Measurements from ENCODE around the gene TRIM63. TPM values are rescaled to one million over a fixed set of nuclear protein-coding genes. Genes with fewer than 3 reads are reported as not detected.

The TRIM63 gene
- polyA plus RNA-seq, 1 of the 3 experiments (the other 2 are of a cell fraction): not detected

DNA sequence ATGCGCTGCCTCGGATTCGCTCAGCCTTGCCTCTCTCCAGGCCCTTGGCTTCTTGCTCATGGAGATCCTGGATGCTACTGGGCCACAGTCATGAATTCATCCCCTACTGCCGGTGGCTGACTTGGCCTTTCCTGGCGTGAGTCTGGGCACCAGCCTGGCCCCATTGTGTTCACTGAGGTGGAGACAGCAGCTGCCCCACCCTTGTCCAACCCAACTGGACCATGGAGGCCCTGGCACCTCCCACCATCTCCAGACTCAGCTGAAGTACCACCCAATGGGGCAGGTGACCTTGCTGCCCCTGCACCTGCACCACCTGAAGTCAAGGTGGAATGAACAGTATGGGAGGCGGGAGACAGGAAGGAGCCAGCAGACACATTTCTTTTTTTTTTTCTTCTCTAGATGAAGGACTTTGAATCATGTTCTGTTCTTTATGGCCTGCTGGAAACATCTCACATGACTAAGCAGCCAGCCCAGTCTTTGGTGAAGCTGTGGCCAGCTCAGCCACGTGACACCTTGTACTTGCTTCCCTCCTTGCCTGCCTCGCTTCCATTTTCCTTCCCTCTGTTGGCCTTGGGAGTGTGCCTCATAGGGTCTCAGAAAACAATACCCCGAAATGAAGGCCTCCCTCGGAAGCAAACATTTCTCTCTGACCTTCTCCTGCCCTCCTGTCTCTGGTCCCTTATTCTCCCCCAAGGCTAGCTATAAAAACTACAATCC, 17.7 kb downstream of the TRIM63 start:
- H3K27me3 ChIP-seq (ENCODE audit: insufficient read depth): peaks cover 73% of the 10 kb centered on the region
- no peak overlapping the region for H2AFZ ChIP-seq (ENCODE audit: low read depth)
- no peak overlapping the region for H3K9ac ChIP-seq
- no peaks in the 10 kb centered on the region for H3K9me3 ChIP-seq
- WGBS (ENCODE audit: low lambda C conversion rate): 58% methylated on average over 6 of the region's 10 CpGs
- no peaks in the 10 kb centered on the region for H3K36me3 ChIP-seq (replicated peaks in 1 of 2; ENCODE audit: control insufficient read depth in 1 of 2, insufficient read depth in 2 of 2, low read length in 1 of 2)
- no peaks in the 10 kb centered on the region for H3K79me2 ChIP-seq (ENCODE audit: insufficient read depth)
- H3K27ac ChIP-seq (ENCODE audit: low read depth in 2 of 2, low read length in 1 of 2): no peak overlapping the region
- CTCF ChIA-PET: interaction anchor here (1.4 kb wide), 1 partner anchor 95 kb away, joined by 4 read pairs; no protein-coding TSS in a partner anchor
- no peaks in the 10 kb centered on the region for H3F3A ChIP-seq (replicated peaks; ENCODE audit: insufficient read depth)
- POLR2A ChIA-PET: no interaction called here
- no peaks in the 10 kb centered on the region; a peak in 1 of 4 replicates for H3K4me1 ChIP-seq (ENCODE audit: control insufficient read depth in 1 of 2, insufficient read depth in 2 of 2, low read depth in 1 of 2, low read length in 1 of 2)
- H3K4me2 ChIP-seq: no peak overlapping the region
- no peak overlapping the region for H3K4me3 ChIP-seq (ENCODE audit: low read depth in 2 of 2, low read length in 1 of 2)
- no peaks in the 10 kb centered on the region for H4K20me1 ChIP-seq (ENCODE audit: insufficient read depth)
- DNase-seq: no peak
- no peaks in the 10 kb centered on the region for H3K9me2 ChIP-seq
- TF ChIP-seq EP300 (IDR thresholded peaks at IDR 0.05; ENCODE audit: borderline replicate concordance in 1 of 2, low read depth in 1 of 2, low read length in 1 of 2) (no peak), TAF1 (IDR thresholded peaks at IDR 0.05; ENCODE audit: borderline replicate concordance, low read depth, low read length) (no peak), FOSL2 (IDR thresholded peaks at IDR 0.05; ENCODE audit: borderline replicate concordance, low read depth) (no peak), MXI1 (IDR thresholded peaks at IDR 0.05; ENCODE audit: low read depth, low read length) (no peak), NRF1 (IDR thresholded peaks at IDR 0.05; ENCODE audit: low read depth, low read length) (no peak), EZH2phosphoT487 (IDR thresholded peaks at IDR 0.05; ENCODE audit: borderline replicate concordance, low read depth) (no peak), RCOR1 (IDR thresholded peaks at IDR 0.05; ENCODE audit: low read length) (no peak), SMC3 (IDR thresholded peaks at IDR 0.05; ENCODE audit: low read depth, low read length) (no peak), YY1 (IDR thresholded peaks at IDR 0.05; ENCODE audit: low read depth) (no peak), NFIC (IDR thresholded peaks at IDR 0.05; ENCODE audit: borderline replicate concordance) (no peak), ELF1 (IDR thresholded peaks at IDR 0.05) (no peak), TCF12 (IDR thresholded peaks at IDR 0.05) (no peak)
- TF ChIP-seq, protein P1, sequence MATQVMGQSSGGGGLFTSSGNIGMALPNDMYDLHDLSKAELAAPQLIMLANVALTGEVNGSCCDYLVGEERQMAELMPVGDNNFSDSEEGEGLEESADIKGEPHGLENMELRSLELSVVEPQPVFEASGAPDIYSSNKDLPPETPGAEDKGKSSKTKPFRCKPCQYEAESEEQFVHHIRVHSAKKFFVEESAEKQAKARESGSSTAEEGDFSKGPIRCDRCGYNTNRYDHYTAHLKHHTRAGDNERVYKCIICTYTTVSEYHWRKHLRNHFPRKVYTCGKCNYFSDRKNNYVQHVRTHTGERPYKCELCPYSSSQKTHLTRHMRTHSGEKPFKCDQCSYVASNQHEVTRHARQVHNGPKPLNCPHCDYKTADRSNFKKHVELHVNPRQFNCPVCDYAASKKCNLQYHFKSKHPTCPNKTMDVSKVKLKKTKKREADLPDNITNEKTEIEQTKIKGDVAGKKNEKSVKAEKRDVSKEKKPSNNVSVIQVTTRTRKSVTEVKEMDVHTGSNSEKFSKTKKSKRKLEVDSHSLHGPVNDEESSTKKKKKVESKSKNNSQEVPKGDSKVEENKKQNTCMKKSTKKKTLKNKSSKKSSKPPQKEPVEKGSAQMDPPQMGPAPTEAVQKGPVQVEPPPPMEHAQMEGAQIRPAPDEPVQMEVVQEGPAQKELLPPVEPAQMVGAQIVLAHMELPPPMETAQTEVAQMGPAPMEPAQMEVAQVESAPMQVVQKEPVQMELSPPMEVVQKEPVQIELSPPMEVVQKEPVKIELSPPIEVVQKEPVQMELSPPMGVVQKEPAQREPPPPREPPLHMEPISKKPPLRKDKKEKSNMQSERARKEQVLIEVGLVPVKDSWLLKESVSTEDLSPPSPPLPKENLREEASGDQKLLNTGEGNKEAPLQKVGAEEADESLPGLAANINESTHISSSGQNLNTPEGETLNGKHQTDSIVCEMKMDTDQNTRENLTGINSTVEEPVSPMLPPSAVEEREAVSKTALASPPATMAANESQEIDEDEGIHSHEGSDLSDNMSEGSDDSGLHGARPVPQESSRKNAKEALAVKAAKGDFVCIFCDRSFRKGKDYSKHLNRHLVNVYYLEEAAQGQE (IDR thresholded peaks at IDR 0.05; ENCODE audit: low read depth, low read length): no peak
- TF ChIP-seq, protein P2, sequence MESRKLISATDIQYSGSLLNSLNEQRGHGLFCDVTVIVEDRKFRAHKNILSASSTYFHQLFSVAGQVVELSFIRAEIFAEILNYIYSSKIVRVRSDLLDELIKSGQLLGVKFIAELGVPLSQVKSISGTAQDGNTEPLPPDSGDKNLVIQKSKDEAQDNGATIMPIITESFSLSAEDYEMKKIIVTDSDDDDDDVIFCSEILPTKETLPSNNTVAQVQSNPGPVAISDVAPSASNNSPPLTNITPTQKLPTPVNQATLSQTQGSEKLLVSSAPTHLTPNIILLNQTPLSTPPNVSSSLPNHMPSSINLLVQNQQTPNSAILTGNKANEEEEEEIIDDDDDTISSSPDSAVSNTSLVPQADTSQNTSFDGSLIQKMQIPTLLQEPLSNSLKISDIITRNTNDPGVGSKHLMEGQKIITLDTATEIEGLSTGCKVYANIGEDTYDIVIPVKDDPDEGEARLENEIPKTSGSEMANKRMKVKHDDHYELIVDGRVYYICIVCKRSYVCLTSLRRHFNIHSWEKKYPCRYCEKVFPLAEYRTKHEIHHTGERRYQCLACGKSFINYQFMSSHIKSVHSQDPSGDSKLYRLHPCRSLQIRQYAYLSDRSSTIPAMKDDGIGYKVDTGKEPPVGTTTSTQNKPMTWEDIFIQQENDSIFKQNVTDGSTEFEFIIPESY (IDR thresholded peaks at IDR 0.05; ENCODE audit: borderline replicate concordance, low read depth): no peak
- TF ChIP-seq, protein P3, sequence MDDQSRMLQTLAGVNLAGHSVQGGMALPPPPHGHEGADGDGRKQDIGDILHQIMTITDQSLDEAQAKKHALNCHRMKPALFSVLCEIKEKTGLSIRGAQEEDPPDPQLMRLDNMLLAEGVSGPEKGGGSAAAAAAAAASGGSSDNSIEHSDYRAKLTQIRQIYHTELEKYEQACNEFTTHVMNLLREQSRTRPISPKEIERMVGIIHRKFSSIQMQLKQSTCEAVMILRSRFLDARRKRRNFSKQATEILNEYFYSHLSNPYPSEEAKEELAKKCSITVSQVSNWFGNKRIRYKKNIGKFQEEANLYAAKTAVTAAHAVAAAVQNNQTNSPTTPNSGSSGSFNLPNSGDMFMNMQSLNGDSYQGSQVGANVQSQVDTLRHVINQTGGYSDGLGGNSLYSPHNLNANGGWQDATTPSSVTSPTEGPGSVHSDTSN (IDR thresholded peaks at IDR 0.05): no peak
- TF ChIP-seq, protein P4, sequence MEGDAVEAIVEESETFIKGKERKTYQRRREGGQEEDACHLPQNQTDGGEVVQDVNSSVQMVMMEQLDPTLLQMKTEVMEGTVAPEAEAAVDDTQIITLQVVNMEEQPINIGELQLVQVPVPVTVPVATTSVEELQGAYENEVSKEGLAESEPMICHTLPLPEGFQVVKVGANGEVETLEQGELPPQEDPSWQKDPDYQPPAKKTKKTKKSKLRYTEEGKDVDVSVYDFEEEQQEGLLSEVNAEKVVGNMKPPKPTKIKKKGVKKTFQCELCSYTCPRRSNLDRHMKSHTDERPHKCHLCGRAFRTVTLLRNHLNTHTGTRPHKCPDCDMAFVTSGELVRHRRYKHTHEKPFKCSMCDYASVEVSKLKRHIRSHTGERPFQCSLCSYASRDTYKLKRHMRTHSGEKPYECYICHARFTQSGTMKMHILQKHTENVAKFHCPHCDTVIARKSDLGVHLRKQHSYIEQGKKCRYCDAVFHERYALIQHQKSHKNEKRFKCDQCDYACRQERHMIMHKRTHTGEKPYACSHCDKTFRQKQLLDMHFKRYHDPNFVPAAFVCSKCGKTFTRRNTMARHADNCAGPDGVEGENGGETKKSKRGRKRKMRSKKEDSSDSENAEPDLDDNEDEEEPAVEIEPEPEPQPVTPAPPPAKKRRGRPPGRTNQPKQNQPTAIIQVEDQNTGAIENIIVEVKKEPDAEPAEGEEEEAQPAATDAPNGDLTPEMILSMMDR (IDR thresholded peaks at IDR 0.05): no peak

Data from SK-N-SH (cell line).